Peyer's patch (tissue), 4 donors: Measurements from ENCODE around the gene DBP.

Source experiments
- CTCF ChIP-seq, 6 experiments: fragments of 450-650 bp in 4 of 6; fragments of 200-600 bp in 2 of 6; sonication (generic) in 1 of 6; IDR thresholded peaks; one replicate each; pipeline ENCODE4 v1.5.1; 2017 to 2019; ENCODE audit warnings: antibody characterized with exemption in 6 of 6, mild to moderate bottlenecking in 3 of 6, moderate library complexity in 1 of 6
- POLR2A ChIP-seq, 2 donors: fragments of 450-650 bp; IDR thresholded peaks; one replicate each; pipeline ENCODE4 v1.5.1; 2017; ENCODE audit warnings: antibody characterized with exemption in 2 of 2, mild to moderate bottlenecking in 2 of 2, moderate library complexity in 2 of 2

- TF ChIP-seq CTCF (IDR thresholded peaks at IDR 0.05) = no peak
- TF ChIP-seq POLR2A (IDR thresholded peaks at IDR 0.05) = no peak
These were observed 9.6 kb upstream of the DBP start for GRCh38 chr19:48646722-48647216.
